Smooth muscle cell (in vitro differentiated cells): ENCODE measurements around the gene FSD1L. TPM values are rescaled to one million over a fixed set of nuclear protein-coding genes. Genes with fewer than 3 reads are reported as not detected.

Experiments used
- DNase-seq: peaks from one replicate; lab custom pipeline; 2025; ENCODE audit not compliant: unreplicated experiment; lab: John Stamatoyannopoulos, UW
- H2AFZ ChIP-seq: fragments of 200-600 bp; sonication (generic); 2 replicates; pipeline ENCODE4 v1.6.0; 2016; ENCODE audit warnings: antibody characterized with exemption, low read depth, mild to moderate bottlenecking
- H3F3A ChIP-seq: fragments of 200-600 bp; sonication (generic); 2 replicates; pipeline ENCODE4 v1.6.0; 2017; ENCODE audit warnings: antibody characterized with exemption, low read depth
- H3K27ac ChIP-seq: fragments of 200-600 bp; sonication (generic); 2 replicates; pipeline ENCODE4 v1.5.1; 2016; ENCODE audit warnings: low read depth, mild to moderate bottlenecking
- H3K27me3 ChIP-seq: fragments of 200-600 bp; sonication (generic); 2 replicates; pipeline ENCODE4 v1.6.1; 2016; ENCODE audit warnings: low read depth, mild to moderate bottlenecking
- H3K36me3 ChIP-seq: fragments of 200-600 bp; sonication (generic); 2 replicates; pipeline ENCODE4 v1.5.1; 2016; ENCODE audit warnings: low read depth
- H3K4me1 ChIP-seq: fragments of 200-600 bp; sonication (generic); 2 replicates; pipeline ENCODE4 v1.5.1; 2016; ENCODE audit warnings: low read depth
- H3K4me2 ChIP-seq: fragments of 200-600 bp; sonication (generic); 2 replicates; pipeline ENCODE4 v1.6.0; 2016; ENCODE audit warnings: mild to moderate bottlenecking
- H3K4me3 ChIP-seq: fragments of 200-600 bp; sonication (generic); 2 replicates; pipeline ENCODE4 v1.5.1; 2016; ENCODE audit warnings: mild to moderate bottlenecking
- H3K79me2 ChIP-seq: fragments of 200-600 bp; sonication (generic); 2 replicates; pipeline ENCODE4 v1.6.0; 2016; ENCODE audit warnings: low read depth, mild to moderate bottlenecking
- H3K9ac ChIP-seq: fragments of 200-600 bp; sonication (generic); 2 replicates; pipeline ENCODE4 v1.6.0; 2016; ENCODE audit warnings: low read depth
- H3K9me3 ChIP-seq: fragments of 200-600 bp; sonication (generic); replicated peaks from 2 replicates; pipeline ENCODE4 v1.5.1; 2016; ENCODE audit warnings: low read depth
- H4K20me1 ChIP-seq: fragments of 200-600 bp; sonication (generic); 2 replicates; pipeline ENCODE4 v1.6.0; 2016; ENCODE audit warnings: low read depth
- CTCF ChIP-seq: fragments of 200-600 bp; sonication (generic); IDR thresholded peaks from 2 replicates; pipeline ENCODE4 v1.5.1; 2017; ENCODE audit warnings: borderline replicate concordance, mild to moderate bottlenecking, antibody characterized with exemption; ENCODE audit not compliant: insufficient read depth, poor library complexity, severe bottlenecking
- WGBS: methylation state at CpG from one replicate; pipeline ENCODE4 v1.1.7; 2016; ENCODE audit warnings: low lambda C conversion rate; 5-methylcytosine and 5-hydroxymethylcytosine counted together
- polyA plus RNA-seq: library from polyadenylated mRNA; unstranded; fragments of >200 nt; fragmentation: Nextera tagmentation; extraction: Ambion mirVana; gene quantifications from 2 replicates; pipeline ENCODE4 v1.2.1, GENCODE V29; 2016
- total RNA-seq: library from RNA; depleted of rRNA; stranded (reverse); fragments of >200 nt; gene quantifications from 2 replicates; pipeline ENCODE4 v1.2.3, GENCODE V29; 2014

The FSD1L gene
- total RNA-seq (7.5 TPM in 2 replicates), polyA plus RNA-seq (1.0 and 3.2 TPM in 2 replicates)

GRCh38 chr9:105447814-105448812 is at the start of gene FSD1L:
FSD1L (plus strand) TSS chr9:105448034; CDS start chr9:105448221, 187 bp downstream.
- Histone ChIP-seq H3K79me2 (peaks cover 42% of the 10 kb centered on the region), H3K4me1 (peaks cover 29% of the 10 kb centered on the region), H3K27me3 (no peaks in the 10 kb centered on the region), H3K36me3 (no peaks in the 10 kb centered on the region), H3K9me3 (no peaks in the 10 kb centered on the region), H4K20me1 (peaks cover 25% of the 10 kb centered on the region), H2AFZ (peak within 1 kb of the TSS; percentile 96), H3K4me3 (peak within 1 kb of the TSS; percentile 96), H3K4me2 (peak within 1 kb of the TSS; percentile 92), H3K27ac (peak within 1 kb of the TSS; percentile 66), H3F3A (peaks cover 8% of the 10 kb centered on the region), H3K9ac (peak within 1 kb of the TSS; percentile 84)
- peak; percentile 63 for DNase-seq
- TF ChIP-seq CTCF = peak; percentile 4
- under 1% methylated on average over 71 of the region's 87 CpGs for WGBS

DNA sequence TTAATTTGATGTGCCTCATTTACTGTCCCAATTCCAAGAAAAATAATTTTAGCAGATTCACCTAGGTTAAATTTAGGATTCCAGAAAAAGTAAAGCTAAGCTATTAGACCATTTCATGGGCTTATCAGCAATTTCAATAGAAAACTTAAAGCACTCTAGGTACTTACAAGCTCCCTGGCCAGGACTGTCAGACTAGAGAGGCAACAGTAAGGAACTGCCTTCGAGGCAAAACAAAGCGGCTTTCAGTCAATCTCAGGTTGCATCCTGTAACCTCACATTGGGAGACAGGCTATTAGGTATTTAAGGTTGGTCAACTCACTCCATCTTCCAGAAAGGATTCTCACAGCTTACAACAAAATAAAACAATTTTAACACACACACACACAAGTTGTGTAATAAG is 48.7 kb upstream of the FSD1L start:
- Histone ChIP-seq H3K27me3 (peaks cover 2% of the 10 kb centered on the region), H3F3A (no peaks in the 10 kb centered on the region), H3K4me2 (no peak overlapping the region), H3K4me1 (peaks cover 7% of the 10 kb centered on the region), H3K27ac (no peak overlapping the region), H3K36me3 (no peaks in the 10 kb centered on the region), H3K9me3 (no peaks in the 10 kb centered on the region), H4K20me1 (no peaks in the 10 kb centered on the region), H3K79me2 (no peaks in the 10 kb centered on the region), H3K9ac (no peak overlapping the region), H3K4me3 (no peak overlapping the region), H2AFZ (no peak overlapping the region)
- WGBS = 76% methylated on average over 2 of the region's 2 CpGs
- no peak for DNase-seq
- no peak for TF ChIP-seq CTCF

DNA sequence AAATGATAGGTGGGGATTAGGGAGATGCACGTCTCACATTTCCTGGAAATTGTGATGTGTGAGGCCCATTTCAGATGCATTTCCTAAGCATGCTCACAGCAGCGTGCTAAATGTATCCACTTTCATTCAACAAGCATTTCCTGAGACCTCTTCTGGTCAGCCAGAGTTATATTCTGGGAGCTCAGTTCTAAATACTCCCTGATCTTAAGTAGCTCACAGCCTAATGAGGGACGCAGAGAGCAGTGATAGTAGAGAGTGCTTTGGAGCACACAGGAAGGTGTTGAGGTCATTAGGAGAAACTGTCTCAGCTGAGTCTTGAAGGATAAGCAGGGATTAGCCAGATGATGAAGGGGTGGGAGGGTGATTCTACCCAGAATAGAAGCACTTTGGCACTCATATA is 46.2 kb upstream of the FSD1L start:
- peaks cover 7% of the 10 kb centered on the region for H3K4me1 ChIP-seq
- TF ChIP-seq CTCF = no peak
- H2AFZ ChIP-seq = no peak overlapping the region
- H3K36me3 ChIP-seq = no peaks in the 10 kb centered on the region
- no peak overlapping the region for H3K27ac ChIP-seq
- no peaks in the 10 kb centered on the region for H3F3A ChIP-seq
- WGBS = 26% methylated on average over 3 of the region's 3 CpGs
- no peak for DNase-seq
- H3K79me2 ChIP-seq = no peaks in the 10 kb centered on the region
- H3K9me3 ChIP-seq = no peaks in the 10 kb centered on the region
- no peak overlapping the region for H3K4me3 ChIP-seq
- H3K27me3 ChIP-seq = peaks cover 9% of the 10 kb centered on the region
- no peak overlapping the region for H3K9ac ChIP-seq
- H4K20me1 ChIP-seq = no peaks in the 10 kb centered on the region
- H3K4me2 ChIP-seq = no peak overlapping the region
